Transverse colon (tissue), 4 donors: ENCODE measurements around the gene SCN5A.

ENCODE experiments used
- CTCF ChIP-seq, 5 experiments: fragments of 200-600 bp in 3 of 5; fragments of 450-650 bp in 2 of 5; sonication (generic) in 3 of 5; IDR thresholded peaks; 1 replicate in 2 of 5; 2 replicates in 3 of 5; pipeline ENCODE4 v1.5.1; 2016 to 2017; ENCODE audit warnings: antibody characterized with exemption in 5 of 5, inconsistent platforms in 3 of 5, mild to moderate bottlenecking in 2 of 5, moderate library complexity in 1 of 5
- EP300 ChIP-seq: sonication (generic); formaldehyde crosslinking; IDR thresholded peaks from one replicate; pipeline ENCODE4 v1.6.1; 2017; ENCODE audit warnings: antibody characterized with exemption, low read depth
- POLR2A ChIP-seq: fragments of 450-650 bp; IDR thresholded peaks from one replicate; pipeline ENCODE4 v1.6.1; 2016; ENCODE audit warnings: antibody characterized with exemption, mild to moderate bottlenecking, moderate library complexity
- POLR2AphosphoS5 ChIP-seq, 3 donors: sonication (generic); formaldehyde crosslinking; IDR thresholded peaks; one replicate each; pipeline ENCODE4 v1.6.1; 2016; ENCODE audit warnings: antibody characterized with exemption in 3 of 3

- TF ChIP-seq POLR2AphosphoS5 (IDR thresholded peaks at IDR 0.05) (no peak), CTCF (IDR thresholded peaks at IDR 0.05) (no peak), EP300 (no peak), POLR2A (no peak)
Measured at GRCh38 chr3:38551026-38551832, 98.3 kb downstream of the SCN5A start.
